ENCODE results near the gene UNC80. TPM values are rescaled to one million over a fixed set of nuclear protein-coding genes. Genes with fewer than 3 reads are reported as not detected.

The UNC80 gene
- total and polyA plus RNA-seq, 2 of the 4 experiments (the other 2 are of a cell fraction): not detected

GRCh38 chr2:209943776-209944175 lies 172.1 kb downstream of the UNC80 start:
- Histone ChIP-seq H2BK20ac (ENCODE audit: low read depth, low read length) (no peak overlapping the region), H3K4me2 (ENCODE audit: low read depth, low read length) (no peak overlapping the region), H3K18ac (ENCODE audit: low read depth, low read length) (no peak overlapping the region), H3K9ac (ENCODE audit: low read depth, low read length) (no peak overlapping the region), H2BK5ac (ENCODE audit: low read depth, low read length, poor library complexity, severe bottlenecking) (no peak overlapping the region), H4K5ac (ENCODE audit: low read depth, low read length) (no peak overlapping the region), H2AK5ac (ENCODE audit: low read depth, low read length) (no peak overlapping the region), H3K36me3 (ENCODE audit: control insufficient read depth, insufficient read depth, low read length) (no peaks in the 10 kb centered on the region), H3K4me3 (ENCODE audit: insufficient read depth, low read depth, low read length) (no peak overlapping the region), H3K4me1 (ENCODE audit: control insufficient read depth, insufficient read depth, low read length) (no peaks in the 10 kb centered on the region), H3K56ac (ENCODE audit: extremely low read depth, insufficient read depth, low read length) (no peak overlapping the region), H4K8ac (ENCODE audit: low read depth in 2 of 2, low read length in 2 of 2) (no peak overlapping the region), H3K23ac (ENCODE audit: low read depth, low read length) (no peak overlapping the region), H2AFZ (replicated peaks; ENCODE audit: low read length, poor library complexity) (no peak overlapping the region), H3K9me3 (ENCODE audit: control insufficient read depth, insufficient read depth, low read length) (no peaks in the 10 kb centered on the region), H3K27me3 (ENCODE audit: control insufficient read depth, insufficient read depth, low read length) (no peaks in the 10 kb centered on the region), H3K14ac (replicated peaks; ENCODE audit: low read depth, low read length) (no peak overlapping the region), H2BK15ac (ENCODE audit: low read depth, low read length) (no peak overlapping the region), H2AK9ac (replicated peaks; ENCODE audit: low read depth, low read length, poor library complexity) (no peak overlapping the region), H4K91ac (ENCODE audit: insufficient read depth, low read depth, low read length) (no peak overlapping the region), H2BK120ac (ENCODE audit: low read depth, low read length) (no peak overlapping the region), H3K4ac (ENCODE audit: low read depth, low read length) (no peak overlapping the region), H3K79me1 (ENCODE audit: low read depth in 1 of 2, low read length in 2 of 2) (no peaks in the 10 kb centered on the region), H3K27ac (ENCODE audit: insufficient read depth, low read length) (no peak overlapping the region), H4K20me1 (ENCODE audit: insufficient read depth, low read length) (no peaks in the 10 kb centered on the region), H3K9me1 (ENCODE audit: insufficient read depth, low read length) (no peaks in the 10 kb centered on the region)
- DNase-seq: no peak
- in situ Hi-C loops (cut with MboI; ENCODE audit: low sequenced_read_pairs): no loop called here
- ChIA-PET CTCF (interaction anchor here (1.5 kb wide), 1 partner anchor 17 kb away, joined by 7 read pairs; no protein-coding TSS in a partner anchor), POLR2A (ENCODE audit: unreplicated experiment) (no interaction called here)
- TF ChIP-seq SMC3 (IDR thresholded peaks at IDR 0.05; ENCODE audit: low read depth, low read length) (no peak), FOS (IDR thresholded peaks at IDR 0.05; ENCODE audit: low read depth, low read length) (no peak), MAZ (IDR thresholded peaks at IDR 0.05; ENCODE audit: borderline replicate concordance, low read depth, low read length) (no peak), BHLHE40 (IDR thresholded peaks at IDR 0.05; ENCODE audit: low read depth, low read length) (no peak), ELK1 (IDR thresholded peaks at IDR 0.05; ENCODE audit: borderline replicate concordance, low read depth, low read length) (no peak), CTCF (conservative IDR thresholded peaks at IDR 0.05; ENCODE audit: low read depth, low read length) (no peak), MXI1 (IDR thresholded peaks at IDR 0.05; ENCODE audit: borderline replicate concordance, low read depth, low read length) (no peak), POLR2A (IDR thresholded peaks at IDR 0.05; ENCODE audit: low read depth, low read length) (no peak)
- intact Hi-C loops (cut with micrococcal nuclease): no loop called here
- BruUV-seq (replicated peaks): no TSS peak
- ATAC-seq (ENCODE audit: low read depth): no peak
- dilution Hi-C loops (cut with HindIII; ENCODE audit: low sequenced_read_pairs, unreplicated experiment): no loop called here

All from IMR-90 (cell line).